Fibroblast of the aortic adventitia (primary cell): ENCODE data around the gene PRSS3. TPM values are rescaled to one million over a fixed set of nuclear protein-coding genes. Genes with fewer than 3 reads are reported as not detected.
"Not testable (repeated sequence)": the region's sequence is repeated elsewhere in the genome, so short reads cannot be mapped to it uniquely, and the experiment has no call there.

Source experiments
- DNase-seq: peaks from one replicate; pipeline ENCODE4 v3.0.0-alpha.2; 2010; ENCODE audit warnings: low read depth
- H3K4me3 ChIP-seq: 2 replicates; pipeline ENCODE4 v1.5.1; 2011; ENCODE audit warnings: low read depth, mild to moderate bottlenecking, control low read depth, low read length, moderate library complexity
- total RNA-seq: library from RNA; depleted of rRNA; stranded (reverse); fragments of >200 nt; gene quantifications from 2 replicates; pipeline ENCODE4 v1.2.3, GENCODE V29; 2012; ENCODE audit warnings: low replicate concordance
- TF ChIP-seq, protein P1 (sequence below): IDR thresholded peaks from 2 replicates; pipeline ENCODE4 v1.5.1; 2011; ENCODE audit warnings: mild to moderate bottlenecking, low read length, control low read depth, inconsistent platforms; ENCODE audit not compliant: insufficient read depth

The PRSS3 gene
- total RNA-seq, 1 donor, result 145 TPM

DNA sequence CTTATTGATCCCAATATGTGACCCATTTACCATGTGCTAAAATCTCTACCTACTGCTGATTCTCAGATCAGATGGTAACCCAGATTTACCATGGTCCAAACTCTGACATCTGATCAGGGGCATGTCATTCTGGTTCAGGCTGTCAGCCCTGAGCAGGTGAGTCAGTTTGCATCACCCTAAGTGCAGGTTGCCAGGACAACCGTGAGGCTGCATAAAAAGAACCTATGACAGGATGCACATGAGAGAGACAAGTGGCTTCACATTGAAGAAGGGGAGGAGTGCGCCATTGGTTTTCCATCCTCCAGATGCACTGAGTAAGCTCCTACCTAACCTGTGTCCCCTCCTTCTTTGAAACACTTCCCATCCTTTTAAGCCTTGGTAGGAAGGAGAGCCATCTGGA lies 801 bp upstream of the PRSS3 start:
- no peak overlapping the region for H3K4me3 ChIP-seq
- TF ChIP-seq, protein P1, sequence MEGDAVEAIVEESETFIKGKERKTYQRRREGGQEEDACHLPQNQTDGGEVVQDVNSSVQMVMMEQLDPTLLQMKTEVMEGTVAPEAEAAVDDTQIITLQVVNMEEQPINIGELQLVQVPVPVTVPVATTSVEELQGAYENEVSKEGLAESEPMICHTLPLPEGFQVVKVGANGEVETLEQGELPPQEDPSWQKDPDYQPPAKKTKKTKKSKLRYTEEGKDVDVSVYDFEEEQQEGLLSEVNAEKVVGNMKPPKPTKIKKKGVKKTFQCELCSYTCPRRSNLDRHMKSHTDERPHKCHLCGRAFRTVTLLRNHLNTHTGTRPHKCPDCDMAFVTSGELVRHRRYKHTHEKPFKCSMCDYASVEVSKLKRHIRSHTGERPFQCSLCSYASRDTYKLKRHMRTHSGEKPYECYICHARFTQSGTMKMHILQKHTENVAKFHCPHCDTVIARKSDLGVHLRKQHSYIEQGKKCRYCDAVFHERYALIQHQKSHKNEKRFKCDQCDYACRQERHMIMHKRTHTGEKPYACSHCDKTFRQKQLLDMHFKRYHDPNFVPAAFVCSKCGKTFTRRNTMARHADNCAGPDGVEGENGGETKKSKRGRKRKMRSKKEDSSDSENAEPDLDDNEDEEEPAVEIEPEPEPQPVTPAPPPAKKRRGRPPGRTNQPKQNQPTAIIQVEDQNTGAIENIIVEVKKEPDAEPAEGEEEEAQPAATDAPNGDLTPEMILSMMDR, result no peak
- DNase-seq, result no peak

DNA sequence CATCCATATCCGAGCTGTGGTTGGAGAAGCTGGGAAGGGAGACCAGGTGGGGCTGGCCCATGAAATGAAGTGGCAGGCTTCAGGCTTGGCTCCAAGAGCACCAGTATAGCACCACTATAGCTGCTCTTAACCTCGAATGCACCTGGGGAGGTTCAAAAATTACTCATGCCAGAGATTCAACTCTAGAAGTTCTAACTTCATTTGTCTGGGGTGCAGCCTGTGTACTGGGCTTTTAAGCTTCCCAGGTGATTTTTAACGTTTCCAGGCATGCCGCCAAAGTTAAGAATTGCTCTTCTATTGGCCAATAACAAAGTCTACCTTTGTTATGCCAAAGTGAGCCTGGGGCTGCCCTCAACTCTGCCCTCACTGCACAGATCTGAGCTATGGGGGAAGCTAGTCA lies 458 bp downstream of the PRSS3 start:
- H3K4me3 ChIP-seq, result no peak overlapping the region
- TF ChIP-seq, protein P1, result no peak
- no peak for DNase-seq

DNA sequence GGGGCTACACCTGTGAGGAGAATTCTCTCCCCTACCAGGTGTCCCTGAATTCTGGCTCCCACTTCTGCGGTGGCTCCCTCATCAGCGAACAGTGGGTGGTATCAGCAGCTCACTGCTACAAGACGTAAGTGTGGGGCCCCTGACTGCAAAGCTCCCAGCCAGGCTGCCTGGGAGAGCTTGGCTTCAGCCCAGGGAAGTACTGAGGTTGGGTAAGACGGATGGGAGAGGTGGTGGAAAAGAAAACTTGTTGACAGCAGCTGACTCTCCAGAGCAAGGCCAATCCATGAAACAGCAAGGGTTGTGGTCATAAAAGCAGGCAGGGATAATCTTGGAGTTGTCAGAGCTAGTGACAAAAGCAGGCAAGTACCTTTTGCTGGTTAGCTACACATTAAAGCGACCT lies 1.3 kb downstream of the PRSS3 start:
- not testable (repeated sequence) for DNase-seq, H3K4me3 ChIP-seq

DNA sequence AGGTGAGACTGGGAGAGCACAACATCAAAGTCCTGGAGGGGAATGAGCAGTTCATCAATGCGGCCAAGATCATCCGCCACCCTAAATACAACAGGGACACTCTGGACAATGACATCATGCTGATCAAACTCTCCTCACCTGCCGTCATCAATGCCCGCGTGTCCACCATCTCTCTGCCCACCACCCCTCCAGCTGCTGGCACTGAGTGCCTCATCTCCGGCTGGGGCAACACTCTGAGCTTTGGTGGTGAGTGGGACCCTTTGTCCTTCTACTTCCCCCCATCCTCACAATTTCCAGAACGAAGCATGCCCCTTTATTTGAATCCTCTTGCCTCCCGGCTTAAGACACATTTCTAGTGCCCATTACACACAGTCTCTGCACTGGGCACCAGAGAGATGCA lies 2.5 kb downstream of the PRSS3 start:
- TF ChIP-seq, protein P1, result no peak
- H3K4me3 ChIP-seq, result no peak overlapping the region
- DNase-seq, result no peak

DNA sequence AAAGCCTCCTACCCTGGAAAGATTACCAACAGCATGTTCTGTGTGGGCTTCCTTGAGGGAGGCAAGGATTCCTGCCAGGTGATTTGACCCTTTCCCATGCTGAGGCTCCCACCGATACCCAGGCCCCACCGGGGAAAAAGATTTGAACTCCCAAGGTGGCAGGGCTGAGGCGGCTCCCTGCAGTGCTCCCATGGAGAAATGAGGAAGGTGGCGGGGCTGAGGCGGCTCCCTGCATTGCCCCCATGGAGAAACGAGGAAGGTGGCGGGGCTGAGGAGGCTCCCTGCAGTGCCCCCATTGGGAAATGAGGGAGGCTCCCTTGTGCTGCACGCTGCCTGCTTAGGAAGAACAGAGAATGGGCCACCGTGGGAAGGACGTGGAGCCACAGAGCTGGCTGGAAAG lies 3.2 kb downstream of the PRSS3 start:
- no peak overlapping the region for H3K4me3 ChIP-seq
- no peak for DNase-seq
- TF ChIP-seq, protein P1, result no peak

DNA sequence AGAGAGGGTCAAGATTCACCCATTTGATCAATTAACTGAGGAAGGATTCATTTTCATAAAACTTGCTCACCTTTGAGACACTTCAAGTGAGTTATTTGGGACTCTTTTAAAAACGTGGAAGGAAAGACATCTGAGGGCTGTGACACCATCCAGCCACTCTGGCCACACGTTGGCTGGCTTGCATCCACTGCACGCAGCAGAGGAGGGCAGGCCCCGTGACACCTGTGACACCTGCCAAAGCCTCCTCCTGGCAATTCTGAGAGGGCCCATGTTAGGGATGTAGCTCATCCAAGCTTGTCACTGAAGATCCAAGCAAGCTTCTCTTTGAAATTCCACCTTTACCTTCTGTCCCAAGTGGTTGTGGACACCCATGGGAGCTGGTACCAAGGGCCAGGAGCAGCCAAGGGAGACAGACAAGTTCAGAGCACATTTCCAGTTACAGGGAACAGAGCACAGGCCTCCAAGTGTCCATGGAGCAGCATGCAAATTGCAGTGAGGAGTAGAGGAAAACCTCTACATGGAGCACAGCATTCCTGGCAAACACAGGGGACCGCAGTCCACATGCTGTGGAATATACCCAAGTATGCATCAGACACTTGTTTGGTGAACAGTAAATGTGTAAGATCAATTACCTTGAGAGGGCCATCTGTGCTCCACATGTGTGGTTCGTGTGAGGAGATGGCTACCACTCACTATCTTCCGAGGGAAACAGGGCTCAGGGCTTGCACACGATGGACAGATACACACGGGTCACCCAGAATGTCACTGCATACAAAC lies 4.8 kb downstream of the PRSS3 start:
- H3K4me3 ChIP-seq, result no peak overlapping the region
- TF ChIP-seq, protein P1, result no peak
- no peak for DNase-seq

DNA sequence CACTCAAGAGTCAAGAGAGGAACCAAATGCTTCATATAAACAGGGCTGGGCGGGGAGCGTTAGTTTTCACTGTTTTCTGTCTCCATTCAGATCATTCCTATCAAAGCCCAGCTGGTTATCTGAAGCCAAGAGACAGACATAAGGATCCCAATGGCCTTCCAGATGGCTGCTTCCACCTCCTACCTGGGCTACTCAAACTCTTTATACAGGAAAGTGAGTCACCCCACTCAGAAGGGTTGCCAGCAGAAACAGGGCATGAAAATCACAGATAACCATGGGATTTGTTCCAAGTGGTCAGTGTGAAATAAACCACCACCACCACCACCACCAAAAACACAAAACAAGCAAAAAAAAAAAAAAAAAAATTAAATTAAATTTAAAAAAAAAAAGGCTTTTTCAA lies 5.5 kb downstream of the PRSS3 start:
- H3K4me3 ChIP-seq, result no peak overlapping the region
- TF ChIP-seq, protein P1, result no peak
- DNase-seq, result peak; percentile 41

DNA sequence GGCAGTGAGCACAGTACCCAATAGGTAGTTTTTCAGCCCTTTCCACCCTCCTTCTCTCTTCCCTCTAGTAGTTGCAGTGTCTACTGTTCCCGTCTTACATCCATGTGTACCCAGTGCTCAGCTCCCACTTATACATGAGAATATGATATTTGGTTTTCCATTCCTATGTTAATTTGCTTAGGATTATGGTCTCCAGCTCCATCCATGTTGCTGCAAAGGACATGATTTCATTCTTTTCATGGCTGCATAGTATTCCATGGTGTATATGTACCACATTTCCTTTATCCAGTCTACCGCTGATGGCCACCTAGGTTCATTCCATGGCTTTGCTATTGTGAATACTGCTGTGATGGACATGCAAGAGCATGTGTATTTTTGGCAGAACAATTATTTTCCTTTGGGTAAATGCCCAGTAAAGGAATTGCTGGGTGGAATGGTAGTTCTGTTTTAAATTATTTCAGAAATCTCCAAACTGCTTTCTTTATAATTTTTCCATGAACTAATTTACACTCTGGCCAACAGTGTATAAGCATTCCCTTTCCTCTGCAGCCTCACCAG lies 6.7 kb downstream of the PRSS3 start:
- DNase-seq, H3K4me3 ChIP-seq: not testable (repeated sequence)

DNA sequence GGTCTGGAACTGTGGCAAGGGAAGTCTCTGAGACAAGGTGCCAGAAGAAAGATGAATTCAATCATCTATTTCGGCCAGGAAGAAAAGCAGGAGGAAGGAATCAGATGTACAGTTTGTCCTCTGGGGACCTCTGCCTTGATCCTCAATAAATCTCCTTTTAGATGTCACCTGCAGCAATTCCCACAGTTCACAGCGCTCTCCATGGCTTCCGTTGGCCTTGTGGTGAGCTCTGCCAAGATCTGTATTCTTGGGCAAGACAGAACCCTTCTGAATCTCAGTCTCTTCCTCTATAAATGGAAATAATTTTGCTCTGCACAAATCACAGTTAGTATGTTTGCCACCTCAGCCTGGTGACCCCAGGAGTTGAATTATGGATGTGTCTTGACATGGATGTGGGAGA lies 8.8 kb downstream of the PRSS3 start:
- DNase-seq, H3K4me3 ChIP-seq: not testable (repeated sequence)

DNA sequence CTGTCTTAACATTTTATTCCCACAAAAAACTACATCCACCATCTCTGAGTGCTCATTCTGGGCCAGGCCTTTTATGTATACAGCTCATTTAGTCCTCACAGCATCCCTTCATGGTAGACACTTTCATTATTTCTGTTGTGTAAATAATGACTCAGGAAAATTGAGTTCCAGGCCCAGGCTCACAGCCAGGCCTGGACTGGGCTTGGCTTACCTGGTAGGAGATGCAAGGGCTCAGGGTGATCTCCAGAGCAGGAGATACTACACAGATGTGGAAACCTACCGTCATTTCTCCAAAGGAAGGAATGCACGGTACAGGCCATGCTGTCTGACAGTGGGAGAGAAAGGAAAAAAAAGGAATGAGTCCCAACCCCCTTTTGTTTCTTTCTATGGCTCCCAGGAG lies 11.8 kb downstream of the PRSS3 start:
- peak; percentile 26 for DNase-seq
- H3K4me3 ChIP-seq, result not testable (repeated sequence)

DNA sequence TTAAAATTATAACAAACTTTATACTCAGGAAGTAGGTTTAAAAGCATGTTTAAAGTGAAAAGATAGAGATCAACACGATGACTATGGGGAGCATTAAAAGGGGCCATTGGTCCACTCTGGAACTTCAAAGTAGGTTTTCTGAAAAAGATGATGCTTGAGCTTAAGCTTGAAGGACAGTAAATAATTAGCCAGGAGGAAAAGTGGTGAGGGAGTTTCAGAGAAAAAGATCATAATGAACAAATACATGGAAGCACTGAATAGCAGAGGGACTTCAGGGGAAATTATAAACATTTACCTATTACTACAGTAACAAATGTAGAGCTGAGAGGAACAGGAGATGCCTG lies 13.6 kb downstream of the PRSS3 start:
- not testable (repeated sequence) for DNase-seq, H3K4me3 ChIP-seq
